CMK (cell line): ENCODE measurements around the gene PDE2A.

Experiments
- DNase-seq: peaks from one replicate; pipeline ENCODE4 v3.0.0-alpha.2; 2010; ENCODE audit warnings: low read depth

PDE2A gene

GRCh38 chr11:72609476-72609875, 64.7 kb downstream of the PDE2A start:
- DNase-seq = no peak

GRCh38 chr11:72609045-72609444, 65.2 kb downstream of the PDE2A start:
- DNase-seq = no peak

GRCh38 chr11:72607496-72607895, 66.7 kb downstream of the PDE2A start:
- DNase-seq = no peak

GRCh38 chr11:72606748-72607468, 67.3 kb downstream of the PDE2A start:
- no peak for DNase-seq

- DNase-seq = no peak
These were observed 68.1 kb downstream of the PDE2A start for GRCh38 chr11:72605973-72606747.

GRCh38 chr11:72604256-72604655, 70.0 kb downstream of the PDE2A start:
- no peak for DNase-seq

- no peak for DNase-seq
These were observed 71.8 kb downstream of the PDE2A start for GRCh38 chr11:72602250-72602904.

GRCh38 chr11:72600557-72600956, 73.7 kb downstream of the PDE2A start:
- no peak for DNase-seq

- DNase-seq = no peak
These were observed 74.7 kb downstream of the PDE2A start for GRCh38 chr11:72599325-72600117.

GRCh38 chr11:72598906-72599305, 75.3 kb downstream of the PDE2A start:
- DNase-seq = peak; percentile 21

- no peak for DNase-seq
These were observed 75.8 kb downstream of the PDE2A start for GRCh38 chr11:72598466-72598865.

GRCh38 chr11:72597721-72598120, 76.5 kb downstream of the PDE2A start:
- DNase-seq = no peak

- DNase-seq = no peak
These were observed 78.9 kb downstream of the PDE2A start for GRCh38 chr11:72595292-72595684.

- DNase-seq = no peak
These were observed 79.5 kb downstream of the PDE2A start for GRCh38 chr11:72594493-72595291.

GRCh38 chr11:72592698-72593495, 81.3 kb downstream of the PDE2A start:
- no peak for DNase-seq

- no peak for DNase-seq
These were observed 82.3 kb downstream of the PDE2A start for GRCh38 chr11:72591785-72592502.

- no peak for DNase-seq
These were observed 83.2 kb downstream of the PDE2A start for GRCh38 chr11:72591023-72591422.

GRCh38 chr11:72589802-72590761, 84.1 kb downstream of the PDE2A start:
- DNase-seq = peak; percentile 59
